Mucosa of descending colon (tissue), 3 donors: ENCODE measurements around the gene PDGFC. TPM values are rescaled to one million over a fixed set of nuclear protein-coding genes. Genes with fewer than 3 reads are reported as not detected.

Experiments
- ATAC-seq: fragments of 200-7000 bp; cut with Tn5 transposase; one replicate; pipeline ENCODE4 v1.9.1; 2020; ENCODE audit warnings: mild to moderate bottlenecking, moderate library complexity
- DNase-seq, 3 donors: peaks; one replicate each; pipeline ENCODE4 v3.0.0-alpha.2; 2020
- H3K36me3 ChIP-seq: fragments of 200-600 bp; one replicate; pipeline ENCODE4 v1.8.0; 2021; ENCODE audit warnings: low read depth, mild to moderate bottlenecking
- H3K4me1 ChIP-seq: fragments of 200-600 bp; one replicate; pipeline ENCODE4 v1.8.0; 2021; ENCODE audit warnings: low read depth, mild to moderate bottlenecking
- H3K4me3 ChIP-seq: fragments of 200-600 bp; one replicate; pipeline ENCODE4 v1.8.0; 2021; ENCODE audit warnings: mild to moderate bottlenecking
- H3K9me3 ChIP-seq: fragments of 200-600 bp; one replicate; pipeline ENCODE4 v1.8.0; 2021; ENCODE audit warnings: mild to moderate bottlenecking
- CTCF ChIP-seq: fragments of 200-600 bp; IDR thresholded peaks from one replicate; pipeline ENCODE4 v1.8.0; 2022; ENCODE audit warnings: antibody characterized with exemption, mild to moderate bottlenecking
- intact Hi-C, 2 donors: fragments of 100-400 bp; cut with DNase I in 1 of 2; cut with micrococcal nuclease in 1 of 2; formaldehyde crosslinking; loops; one replicate each; pipeline versions ENCODE4 v1.11.0 to v1.11.1; 2022; cut with DNase I, micrococcal nuclease
- total RNA-seq, 3 donors: library from RNA; stranded (reverse); fragmentation: NEBNext Ultra II Directional in 2 of 3; extraction: Animal tissue kit (Norgen Biotek cat#: 25700) in 2 of 3; gene quantifications; one replicate each; pipeline versions ENCODE4 v1.2.1 to v1.2.4, GENCODE V29; 2021 to 2023
- donor health status: DM: no; HTN: no; CAD: no; lungs with moderate emphysema.
- donor health status: DM: no; HTN: no; CAD: no.
- donor health status: DM: no; HTN: yes; CAD: no.

Gene PDGFC
- total RNA-seq, 3 donors from 2014 or later = 3.9 to 27.9 (median 6.1) TPM

- no peak for DNase-seq
- no peaks in the 10 kb centered on the region for H3K36me3 ChIP-seq
- no peak for TF ChIP-seq CTCF
- ATAC-seq = no peak
- H3K4me1 ChIP-seq = no peaks in the 10 kb centered on the region
- intact Hi-C loops = no loop called here
- H3K4me3 ChIP-seq = no peak overlapping the region
- no peaks in the 10 kb centered on the region for H3K9me3 ChIP-seq
These were observed 189.1 kb downstream of the PDGFC start for GRCh38 chr4:156782491-156782890.

- no peak for DNase-seq
- intact Hi-C loops = no loop called here
- Histone ChIP-seq H3K9me3 (no peaks in the 10 kb centered on the region), H3K4me1 (no peaks in the 10 kb centered on the region), H3K4me3 (no peak overlapping the region), H3K36me3 (no peaks in the 10 kb centered on the region)
- no peak for ATAC-seq
- no peak for TF ChIP-seq CTCF
These were observed 189.7 kb downstream of the PDGFC start for GRCh38 chr4:156781852-156782251.

- Histone ChIP-seq H3K36me3 (no peaks in the 10 kb centered on the region), H3K4me1 (no peaks in the 10 kb centered on the region), H3K4me3 (no peak overlapping the region), H3K9me3 (no peaks in the 10 kb centered on the region)
- ATAC-seq (no peak), DNase-seq (no peak)
- TF ChIP-seq CTCF = no peak
- intact Hi-C loops = no loop called here
These were observed 191.8 kb downstream of the PDGFC start for GRCh38 chr4:156779774-156780173.

- Histone ChIP-seq H3K4me3 (no peak overlapping the region), H3K9me3 (no peaks in the 10 kb centered on the region), H3K36me3 (no peaks in the 10 kb centered on the region), H3K4me1 (no peaks in the 10 kb centered on the region)
- TF ChIP-seq CTCF = no peak
- intact Hi-C loops = no loop called here
- ATAC-seq = no peak
- no peak for DNase-seq
These were observed 192.6 kb downstream of the PDGFC start for GRCh38 chr4:156779042-156779441.

GRCh38 chr4:156778606-156779005 lies 193.0 kb downstream of the PDGFC start:
- intact Hi-C loops = no loop called here

More at GRCh38 chr4:156778606-156779005, 193.0 kb downstream of the PDGFC start:
- H3K4me3 ChIP-seq = no peak overlapping the region
- no peaks in the 10 kb centered on the region for H3K36me3 ChIP-seq
- H3K9me3 ChIP-seq = no peaks in the 10 kb centered on the region
- ATAC-seq = no peak
- no peak for DNase-seq
- no peak for TF ChIP-seq CTCF
- no peaks in the 10 kb centered on the region for H3K4me1 ChIP-seq
